Activated T-cell treated with anti-CD3 and anti-CD28 coated beads for 4 hours (primary cell): ENCODE measurements around the gene MFAP3.
A peak's percentile ranks its signal among the peaks of the same experiment; 100 is the strongest.
"Not testable (repeated sequence)": the region's sequence is repeated elsewhere in the genome, so short reads cannot be mapped to it uniquely, and the experiment has no call there.

Experiments
- DNase-seq: peaks from one replicate; pipeline ENCODE4 v3.0.0-alpha.2; 2020

MFAP3 gene

DNA sequence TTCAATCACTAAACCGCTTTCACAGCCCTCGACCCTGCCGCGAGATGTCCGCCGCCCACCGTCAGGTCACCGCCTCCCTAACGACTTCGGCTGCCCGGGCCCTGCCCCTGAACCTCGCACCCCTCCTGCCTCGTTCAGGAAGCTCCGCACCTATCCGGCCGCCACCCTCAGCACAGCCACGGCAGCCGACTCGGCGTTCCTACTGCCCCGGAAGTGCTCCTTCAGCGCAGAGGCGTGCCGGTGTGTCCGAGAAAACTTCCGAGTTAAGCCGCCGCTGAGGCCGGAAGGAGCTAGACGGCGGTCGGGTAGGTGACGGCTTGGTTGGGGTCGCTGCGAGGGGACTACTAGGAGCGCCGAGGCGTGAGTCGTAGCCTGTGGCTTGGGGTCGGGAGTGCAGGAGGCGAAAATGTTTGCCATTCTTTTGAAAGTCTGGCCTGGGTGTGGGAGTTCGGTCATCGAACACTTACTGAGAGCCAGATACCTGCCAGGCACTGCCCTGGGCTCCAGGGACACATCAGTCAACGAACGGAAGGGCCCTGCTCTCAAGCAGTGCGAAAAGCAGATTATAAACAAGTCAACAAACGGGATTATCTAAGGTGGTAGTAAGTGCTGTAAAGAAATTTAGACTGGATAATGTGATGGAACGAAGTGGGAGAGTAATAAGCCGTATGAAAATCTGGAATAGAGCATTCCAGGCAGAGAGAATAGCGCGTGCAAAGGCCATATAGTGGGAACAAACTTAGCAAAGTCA lies at the start of gene MFAP3, which contains the start of gene FAM114A2:
TSS of gene MFAP3 (plus strand) at position 261 of the 751 bp plus-strand sequence. CDS start 10,756 bp downstream, outside the sequence.
TSS of gene FAM114A2 (minus strand) at position 204 of the 751 bp plus-strand sequence. CDS start 3,957 bp downstream, outside the sequence.
- peak; percentile 73 for DNase-seq

- DNase-seq = no peak
Measured at GRCh38 chr5:153991168-153991567, 47.6 kb upstream of the MFAP3 start.

- DNase-seq = no peak
Measured at GRCh38 chr5:153998010-153998409, 40.8 kb upstream of the MFAP3 start.

GRCh38 chr5:153998768-153999167 lies 40.0 kb upstream of the MFAP3 start:
- DNase-seq = no peak

- no peak for DNase-seq
Measured at GRCh38 chr5:153999995-154000394, 38.8 kb upstream of the MFAP3 start.

DNA sequence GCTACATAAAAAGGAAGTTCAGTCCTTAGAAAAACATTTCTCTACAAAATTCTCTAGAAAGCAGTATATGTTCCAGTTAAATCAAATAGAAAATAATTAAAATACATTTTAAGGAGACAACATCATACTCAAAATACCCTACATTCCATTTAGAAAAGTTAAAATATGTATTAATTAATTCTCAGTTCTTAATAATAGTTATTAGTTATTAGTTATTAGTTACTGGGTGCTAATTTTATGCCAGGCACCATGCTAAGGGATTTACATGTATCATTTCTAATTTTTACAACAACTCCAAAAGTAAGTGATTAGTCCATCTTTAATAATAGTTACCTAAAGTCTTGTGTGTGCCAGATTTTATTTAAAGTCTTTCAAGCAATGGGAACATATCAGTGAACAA lies 38.1 kb upstream of the MFAP3 start:
- no peak for DNase-seq

GRCh38 chr5:154002093-154002492 lies 36.7 kb upstream of the MFAP3 start:
- DNase-seq = no peak

DNA sequence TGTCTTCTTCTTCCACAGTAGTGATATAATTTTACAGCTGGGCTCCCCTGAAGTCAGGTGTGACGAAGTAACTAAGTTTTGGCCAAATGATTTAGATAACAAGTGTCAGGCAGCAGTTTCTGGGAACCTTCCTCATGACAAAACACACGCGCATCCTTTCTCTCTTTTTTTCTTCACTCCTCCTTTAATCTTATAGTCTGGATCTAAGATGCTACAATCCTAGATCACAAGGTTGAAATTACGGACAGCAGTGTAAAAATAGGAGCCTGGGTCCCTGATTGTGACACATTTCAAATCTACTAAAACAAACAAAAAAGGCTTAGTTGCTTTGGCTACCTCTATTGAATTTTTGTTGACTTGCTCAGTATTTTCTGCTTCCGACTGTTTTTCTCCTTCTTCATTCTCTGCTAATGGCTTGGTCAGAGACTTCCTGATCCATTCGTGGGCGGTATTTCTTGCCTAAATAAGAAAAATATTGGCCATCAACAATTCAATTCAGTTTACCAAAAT lies 36.2 kb upstream of the MFAP3 start:
- DNase-seq = no peak

- no peak for DNase-seq
Measured at GRCh38 chr5:154005648-154006047, 33.1 kb upstream of the MFAP3 start.

DNA sequence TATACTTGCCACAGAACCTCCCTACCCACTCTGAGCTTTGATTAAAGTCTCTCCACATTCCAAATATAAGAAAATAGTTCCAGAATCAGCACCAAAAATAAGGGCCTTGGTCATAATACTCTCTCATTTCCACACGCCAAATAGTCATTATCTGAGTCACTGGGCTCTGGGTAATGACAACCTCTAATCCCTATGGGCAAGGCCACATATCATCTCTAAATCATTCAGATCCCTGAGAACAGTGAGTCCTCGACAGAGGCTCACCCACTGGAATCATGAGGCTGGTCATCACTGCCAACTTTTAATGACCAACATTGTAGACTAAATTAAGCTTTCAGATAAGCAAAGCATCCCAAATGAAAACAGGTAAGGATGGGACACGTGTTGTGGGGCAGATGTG lies 28.1 kb upstream of the MFAP3 start:
- DNase-seq = no peak

DNA sequence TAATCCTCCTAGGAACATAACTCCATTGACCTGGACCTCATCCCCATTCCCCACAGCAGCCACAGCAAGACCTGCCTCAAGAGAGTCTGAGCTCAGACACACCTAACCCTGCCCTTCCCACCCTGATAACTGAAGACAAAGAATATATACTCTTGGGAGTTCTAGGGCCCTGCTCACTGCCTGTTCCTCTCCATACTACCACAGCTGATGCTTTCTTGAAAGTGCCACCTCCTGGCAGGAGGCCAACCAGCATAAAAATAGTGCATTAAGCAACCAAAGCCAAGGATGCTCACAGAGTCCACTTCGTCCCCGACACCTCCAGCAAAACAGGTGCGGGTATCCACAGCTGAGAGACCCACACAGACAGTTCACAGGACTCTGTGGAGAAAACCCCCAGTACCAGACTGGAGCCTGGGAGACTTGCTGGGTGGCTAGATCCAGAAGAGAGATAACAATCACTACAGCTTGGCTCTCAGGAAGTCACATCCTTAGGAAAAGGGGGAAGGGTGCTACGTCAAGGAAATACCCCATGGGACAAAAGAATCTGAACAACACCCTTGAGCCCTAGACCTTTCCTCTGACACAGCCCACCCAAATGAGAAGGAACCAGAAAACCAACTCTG lies 23.6 kb upstream of the MFAP3 start:
- DNase-seq = no peak

- not testable (repeated sequence) for DNase-seq
Measured at GRCh38 chr5:154018919-154019318, 19.8 kb upstream of the MFAP3 start.

GRCh38 chr5:154025951-154026350 lies 12.8 kb upstream of the MFAP3 start:
- DNase-seq = no peak

- DNase-seq = no peak
Measured at GRCh38 chr5:154031937-154032489, 6.8 kb upstream of the MFAP3 start.

GRCh38 chr5:154034944-154035343 lies 3.8 kb upstream of the MFAP3 start:
- DNase-seq = no peak

DNA sequence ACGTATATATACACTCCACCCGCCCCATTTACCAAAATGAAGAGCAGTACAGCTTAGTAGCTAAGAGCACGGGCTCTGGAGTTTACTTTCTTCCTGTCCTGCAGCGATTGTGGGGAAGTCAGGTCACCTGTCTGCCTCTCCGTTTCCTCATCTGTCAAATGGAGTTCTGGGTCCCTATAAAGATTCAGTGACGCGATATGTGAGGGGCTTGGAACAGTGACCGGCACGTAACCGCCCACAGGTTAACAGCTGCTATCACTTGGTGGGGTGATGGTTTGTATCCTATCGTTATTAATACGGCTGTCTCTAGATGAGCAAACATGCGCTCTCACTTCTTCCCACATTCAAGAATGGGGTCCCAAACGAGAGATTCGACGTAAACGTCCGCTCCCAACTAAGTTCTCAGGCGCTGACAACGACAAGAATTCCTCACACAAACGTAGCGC lies 483 bp upstream of the MFAP3 start:
- peak; percentile 21 for DNase-seq

GRCh38 chr5:154039458-154039829 lies 677 bp downstream of the MFAP3 start:
- no peak for DNase-seq

DNA sequence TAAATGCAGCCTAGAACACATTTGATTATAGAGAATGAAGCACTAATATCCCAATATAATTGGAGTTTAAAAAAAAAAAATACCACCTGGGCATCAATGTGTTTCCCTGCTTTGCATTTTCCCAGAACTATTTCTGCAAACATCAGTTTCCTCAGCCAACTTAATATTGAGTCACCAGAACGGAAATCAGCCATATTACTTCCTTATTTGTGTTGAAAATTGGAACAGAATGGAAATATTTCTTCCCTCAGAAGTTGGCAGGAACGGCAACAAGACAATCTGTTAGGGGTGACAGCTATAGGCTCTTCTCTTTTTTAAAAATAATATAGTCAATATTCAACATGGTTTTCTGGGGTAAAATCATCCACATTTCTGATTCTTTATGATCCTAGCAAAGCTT lies 4.0 kb downstream of the MFAP3 start:
- no peak for DNase-seq

DNA sequence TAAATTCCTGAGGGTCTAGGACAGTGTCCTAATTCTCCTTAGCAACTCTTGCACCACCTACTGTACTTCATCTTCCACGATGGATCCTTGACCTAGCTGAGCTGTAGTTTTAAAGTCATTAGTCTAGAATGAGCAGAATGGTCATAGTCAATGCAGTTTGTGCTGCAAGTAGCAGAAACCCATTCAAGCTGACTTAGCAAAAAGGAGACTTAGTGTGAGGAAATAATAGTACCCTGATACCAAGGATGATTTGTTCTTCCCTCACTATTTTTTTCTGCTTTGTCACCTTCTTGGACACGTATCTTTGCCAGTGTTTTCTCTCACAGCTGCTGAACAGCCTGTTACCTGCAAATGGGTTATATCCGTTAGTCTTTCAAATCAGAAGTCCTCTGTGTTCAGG lies 5.3 kb downstream of the MFAP3 start:
- DNase-seq = no peak

GRCh38 chr5:154044581-154044980 lies 5.8 kb downstream of the MFAP3 start:
- DNase-seq = no peak

DNA sequence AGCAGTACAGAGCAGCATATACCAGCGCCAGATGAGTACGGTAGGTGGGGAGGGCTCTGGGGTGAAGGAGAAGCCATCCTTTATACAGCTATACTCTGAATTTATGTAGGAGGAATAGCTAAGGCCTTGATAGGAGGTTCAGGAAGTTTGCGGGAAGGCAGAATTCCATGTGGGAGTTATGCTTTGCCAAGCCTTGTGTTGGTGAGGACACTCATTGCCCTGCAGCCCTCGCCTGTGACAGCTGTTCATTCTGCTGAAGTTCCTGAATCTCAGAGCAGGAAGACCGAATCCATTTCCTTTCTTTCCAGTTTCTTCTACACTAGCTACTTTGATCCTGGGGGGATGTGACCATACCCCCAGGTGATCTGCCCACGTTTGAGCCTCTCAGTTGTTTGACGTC lies 7.7 kb downstream of the MFAP3 start:
- no peak for DNase-seq

GRCh38 chr5:154047324-154047723 lies 8.6 kb downstream of the MFAP3 start:
- no peak for DNase-seq

DNA sequence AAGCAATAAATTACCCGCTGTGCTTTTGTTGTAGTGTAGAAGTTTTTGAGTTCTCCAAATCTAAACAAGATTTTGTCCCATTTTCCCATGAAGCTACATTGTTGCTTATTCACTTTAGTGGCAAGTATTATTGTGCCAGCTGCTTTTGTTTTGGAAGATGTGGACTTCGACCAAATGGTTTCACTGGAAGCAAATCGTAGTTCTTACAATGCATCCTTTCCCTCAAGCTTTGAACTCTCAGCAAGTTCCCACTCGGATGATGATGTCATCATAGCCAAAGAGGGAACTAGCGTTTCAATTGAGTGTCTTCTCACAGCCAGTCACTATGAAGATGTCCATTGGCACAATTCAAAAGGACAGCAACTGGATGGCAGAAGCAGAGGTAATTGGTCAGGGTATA lies 10.9 kb downstream of the MFAP3 start:
- no peak for DNase-seq

DNA sequence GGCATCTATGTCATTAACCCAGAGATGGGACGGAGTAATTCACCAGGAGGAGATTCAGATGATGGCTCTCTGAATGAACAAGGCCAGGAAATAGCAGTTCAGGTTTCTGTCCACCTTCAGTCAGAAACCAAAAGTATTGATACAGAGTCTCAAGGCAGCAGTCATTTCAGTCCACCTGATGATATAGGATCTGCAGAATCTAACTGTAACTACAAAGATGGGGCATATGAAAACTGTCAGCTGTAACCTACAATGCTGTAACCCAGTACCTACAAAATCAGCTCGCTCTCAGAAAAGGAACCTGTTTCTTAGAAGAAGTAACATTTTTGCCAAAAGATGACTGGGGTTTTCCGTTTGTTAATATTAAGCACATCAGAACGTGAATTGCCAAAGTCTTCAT lies 14.7 kb downstream of the MFAP3 start:
- no peak for DNase-seq
